Kidney (tissue), 14 donors: Measurements from ENCODE around the gene SNRPB2. TPM values are rescaled to one million over a fixed set of nuclear protein-coding genes. Genes with fewer than 3 reads are reported as not detected.

Experiments used
- DNase-seq, 5 donors: peaks; one replicate each; pipeline ENCODE4 v3.0.0-alpha.2; 2013 to 2020
- FAIRE-seq: peaks from 2 replicates; lab custom pipeline; 2012; peaks lifted over from hg19 to GRCh38; lab: Jason Lieb, UNC
- H3K27ac ChIP-seq, 2 donors: one replicate each; pipeline ENCODE4 v1.7.0; 2013; ENCODE audit warnings: low read depth in 2 of 2, low read length in 2 of 2, inconsistent platforms in 1 of 2
- H3K27me3 ChIP-seq: one replicate; pipeline ENCODE4 v1.7.1; 2013; ENCODE audit warnings: low read length, inconsistent platforms; ENCODE audit not compliant: control insufficient read depth, insufficient read depth
- H3K36me3 ChIP-seq, 3 donors: one replicate each; pipeline versions ENCODE4 v1.7.0 to v1.7.1; 2013; ENCODE audit warnings: low read length in 3 of 3, control low read depth in 1 of 3, inconsistent platforms in 1 of 3; ENCODE audit not compliant: insufficient read depth in 3 of 3, control insufficient read depth in 2 of 3
- H3K4me1 ChIP-seq, 3 donors: one replicate each; pipeline versions ENCODE4 v1.7.0 to v1.7.1; 2013; ENCODE audit warnings: low read length in 3 of 3, inconsistent platforms in 1 of 3, low read depth in 1 of 3; ENCODE audit not compliant: control insufficient read depth in 2 of 3, insufficient read depth in 2 of 3
- H3K4me3 ChIP-seq, 3 donors: one replicate each; pipeline versions ENCODE4 v1.7.0 to v1.8.1; 2013; ENCODE audit warnings: low read length in 3 of 3, control low read depth in 1 of 3, inconsistent platforms in 1 of 3
- H3K9ac ChIP-seq, 3 donors: one replicate each; pipeline versions ENCODE4 v1.7.0 to v1.7.1; 2013; ENCODE audit warnings: low read length in 3 of 3, control low read depth in 1 of 3, inconsistent platforms in 1 of 3
- H3K9me3 ChIP-seq, 3 donors: one replicate each; pipeline versions ENCODE4 v1.7.0 to v1.7.1; 2013; ENCODE audit warnings: low read length in 3 of 3, control low read depth in 1 of 3, inconsistent platforms in 1 of 3; ENCODE audit not compliant: control insufficient read depth in 2 of 3, insufficient read depth in 1 of 3
- CTCF ChIP-seq: IDR thresholded peaks from 3 replicates; pipeline ENCODE4 v1.5.1; 2012; ENCODE audit warnings: mild to moderate bottlenecking, moderate library complexity, borderline replicate concordance; ENCODE audit not compliant: insufficient read depth; ENCODE audit errors: extremely low read depth
- intact Hi-C: fragments of 100-400 bp; cut with DNase I; formaldehyde crosslinking; loops from one replicate; pipeline ENCODE4 v1.11.1; 2022
- polyA plus RNA-seq: library from polyadenylated mRNA; stranded (reverse); fragments of 350-450 nt; fragmentation: Illumina TruSeq; extraction: RNeasy Lipid Tissue Mini Kit (QIAGEN cat#74804); gene quantifications from one replicate; pipeline ENCODE4 v1.2.3, GENCODE V29; 2014; ENCODE audit warnings: low read depth, low replicate concordance; ENCODE audit not compliant: insufficient read depth
- total RNA-seq: library from RNA; stranded (reverse); fragmentation: NEBNext Ultra II Directional; extraction: Animal tissue kit (Norgen Biotek cat#: 25700); gene quantifications from one replicate; pipeline ENCODE4 v1.2.1, GENCODE V29; 2021
- donor health status: control.
- donor health status: control.
- donor health status: control.
- donor health status: control.
- donor health status: control.
- donor health status: DM: yes; HTN: yes; CAD: no.
- donor health status: Normal renal cell carcinoma (clear cell type).

The SNRPB2 gene
- total and polyA plus RNA-seq, 2 donors from 2014 or later = 43.6 to 77.8 TPM

GRCh38 chr20:16785226-16785625, 55.4 kb downstream of the SNRPB2 start:
- H3K9me3 ChIP-seq = peaks cover 0 to 4% (median 0%) of the 10 kb centered on the region in 3 donors
- H3K27me3 ChIP-seq = no peaks in the 10 kb centered on the region
- no peak overlapping the region for H3K4me3 ChIP-seq
- no peak overlapping the region for H3K9ac ChIP-seq
- H3K36me3 ChIP-seq = no peaks in the 10 kb centered on the region
- FAIRE-seq (no peak), DNase-seq (peak in 1 of 5 donors; percentile 19)
- TF ChIP-seq CTCF = no peak
- intact Hi-C loops = no loop called here
- peaks cover 0 to 6% (median 0%) of the 10 kb centered on the region in 3 donors for H3K4me1 ChIP-seq
- no peak overlapping the region for H3K27ac ChIP-seq

Other genes with a start within 250 kb of the SNRPB2 start
- 19.7 TPM for gene KIF16B, start 156.6 kb upstream of the SNRPB2 start, total RNA-seq
- 15.0 TPM for gene KIF16B, start 156.6 kb upstream of the SNRPB2 start, polyA plus RNA-seq
- gene OTOR, start 18.3 kb downstream of the SNRPB2 start, total RNA-seq = not detected
- not detected for gene OTOR, start 18.3 kb downstream of the SNRPB2 start, polyA plus RNA-seq